GM12864 (cell line): ENCODE results near the gene TCERG1L.

Experiments used
- DNase-seq: peaks from one replicate; pipeline ENCODE4 v3.0.0-alpha.2; 2011; ENCODE audit warnings: low read depth
- H3K4me3 ChIP-seq: 2 replicates; pipeline ENCODE4 v1.5.1; 2011; ENCODE audit warnings: mild to moderate bottlenecking, low read depth, low read length, control low read depth
- TF ChIP-seq, protein P1 (sequence below): IDR thresholded peaks from 2 replicates; pipeline ENCODE4 v1.5.1; 2011; ENCODE audit warnings: low read depth, mild to moderate bottlenecking, moderate library complexity, low read length, control low read depth, inconsistent platforms; ENCODE audit errors: missing control alignments

TCERG1L gene

DNA sequence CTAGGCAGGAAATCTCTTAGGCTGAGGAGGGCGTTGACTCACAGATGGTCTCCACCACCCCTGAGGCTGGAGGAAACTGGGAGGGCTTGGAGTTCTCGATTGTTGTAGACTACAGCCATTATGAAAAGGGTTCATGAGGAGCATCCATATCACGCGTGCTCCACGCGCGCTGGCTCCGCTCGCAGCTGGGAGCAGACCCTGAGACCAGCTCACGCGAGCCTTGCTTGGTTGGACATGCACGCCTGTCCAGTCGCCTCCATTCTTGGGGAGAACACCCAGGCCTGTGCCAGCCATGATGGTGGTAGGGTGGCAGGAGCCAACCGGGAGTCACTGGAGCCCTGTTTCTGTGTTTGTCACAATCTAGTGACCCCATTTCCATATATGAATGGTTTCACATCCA is 139.1 kb downstream of the TCERG1L start:
- H3K4me3 ChIP-seq = no peak overlapping the region

DNA sequence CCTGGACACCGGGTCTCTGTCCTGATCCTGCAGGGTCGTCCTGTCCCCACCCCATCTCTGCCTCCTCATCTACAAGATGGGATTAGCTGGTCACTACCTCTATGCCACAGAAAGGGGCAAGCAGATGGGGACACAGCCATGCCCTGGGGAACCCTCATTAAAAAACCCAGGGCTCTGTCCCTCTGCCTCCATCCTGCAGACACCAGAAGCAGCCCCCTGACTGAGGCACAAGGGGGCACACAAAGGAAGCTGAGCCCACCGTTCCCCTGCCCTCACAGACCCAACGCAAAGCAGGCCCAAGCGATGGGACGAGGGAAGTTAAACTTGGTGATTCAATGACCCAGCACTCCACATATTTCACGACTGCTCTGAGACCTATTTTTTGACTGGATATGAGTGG is 142.4 kb downstream of the TCERG1L start:
- H3K4me3 ChIP-seq = no peak overlapping the region
- TF ChIP-seq, protein P1, sequence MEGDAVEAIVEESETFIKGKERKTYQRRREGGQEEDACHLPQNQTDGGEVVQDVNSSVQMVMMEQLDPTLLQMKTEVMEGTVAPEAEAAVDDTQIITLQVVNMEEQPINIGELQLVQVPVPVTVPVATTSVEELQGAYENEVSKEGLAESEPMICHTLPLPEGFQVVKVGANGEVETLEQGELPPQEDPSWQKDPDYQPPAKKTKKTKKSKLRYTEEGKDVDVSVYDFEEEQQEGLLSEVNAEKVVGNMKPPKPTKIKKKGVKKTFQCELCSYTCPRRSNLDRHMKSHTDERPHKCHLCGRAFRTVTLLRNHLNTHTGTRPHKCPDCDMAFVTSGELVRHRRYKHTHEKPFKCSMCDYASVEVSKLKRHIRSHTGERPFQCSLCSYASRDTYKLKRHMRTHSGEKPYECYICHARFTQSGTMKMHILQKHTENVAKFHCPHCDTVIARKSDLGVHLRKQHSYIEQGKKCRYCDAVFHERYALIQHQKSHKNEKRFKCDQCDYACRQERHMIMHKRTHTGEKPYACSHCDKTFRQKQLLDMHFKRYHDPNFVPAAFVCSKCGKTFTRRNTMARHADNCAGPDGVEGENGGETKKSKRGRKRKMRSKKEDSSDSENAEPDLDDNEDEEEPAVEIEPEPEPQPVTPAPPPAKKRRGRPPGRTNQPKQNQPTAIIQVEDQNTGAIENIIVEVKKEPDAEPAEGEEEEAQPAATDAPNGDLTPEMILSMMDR = no peak
- no peak for DNase-seq

More for the DNA sequence above, 139.1 kb downstream of the TCERG1L start:
- TF ChIP-seq, protein P1 = no peak
- no peak for DNase-seq

DNA sequence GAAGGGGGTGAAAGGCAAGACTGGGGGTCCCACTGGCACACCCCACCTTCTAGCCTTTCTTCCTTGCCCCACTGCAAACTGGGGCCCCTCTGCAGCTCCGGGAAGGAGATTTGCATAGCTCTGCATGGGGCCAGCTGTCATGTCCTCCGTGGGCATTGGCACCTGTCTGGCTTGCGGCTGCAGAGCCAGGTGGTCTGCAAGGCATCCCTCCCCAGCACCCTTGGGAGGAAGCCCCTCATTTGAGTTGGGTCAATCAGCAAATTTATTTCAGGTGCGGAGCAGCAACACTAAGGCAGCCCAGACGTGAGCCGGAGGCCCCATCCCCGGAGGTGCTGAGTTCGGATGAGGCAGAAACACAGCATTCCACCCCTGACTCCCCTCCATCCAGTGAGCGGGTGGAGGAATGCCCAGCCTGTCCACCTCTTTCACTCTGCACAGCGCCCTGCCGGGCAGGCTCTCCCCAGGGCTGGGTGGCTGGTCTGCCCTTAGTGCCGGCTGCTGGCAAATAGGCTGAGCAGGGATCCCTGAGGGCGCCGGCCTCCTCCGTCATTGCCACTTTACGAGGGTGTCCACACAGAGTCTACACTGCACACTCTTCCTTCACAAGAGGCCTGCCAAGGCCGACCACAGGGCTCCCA is 143.2 kb downstream of the TCERG1L start:
- TF ChIP-seq, protein P1 = no peak
- DNase-seq = no peak
- H3K4me3 ChIP-seq = no peak overlapping the region

DNA sequence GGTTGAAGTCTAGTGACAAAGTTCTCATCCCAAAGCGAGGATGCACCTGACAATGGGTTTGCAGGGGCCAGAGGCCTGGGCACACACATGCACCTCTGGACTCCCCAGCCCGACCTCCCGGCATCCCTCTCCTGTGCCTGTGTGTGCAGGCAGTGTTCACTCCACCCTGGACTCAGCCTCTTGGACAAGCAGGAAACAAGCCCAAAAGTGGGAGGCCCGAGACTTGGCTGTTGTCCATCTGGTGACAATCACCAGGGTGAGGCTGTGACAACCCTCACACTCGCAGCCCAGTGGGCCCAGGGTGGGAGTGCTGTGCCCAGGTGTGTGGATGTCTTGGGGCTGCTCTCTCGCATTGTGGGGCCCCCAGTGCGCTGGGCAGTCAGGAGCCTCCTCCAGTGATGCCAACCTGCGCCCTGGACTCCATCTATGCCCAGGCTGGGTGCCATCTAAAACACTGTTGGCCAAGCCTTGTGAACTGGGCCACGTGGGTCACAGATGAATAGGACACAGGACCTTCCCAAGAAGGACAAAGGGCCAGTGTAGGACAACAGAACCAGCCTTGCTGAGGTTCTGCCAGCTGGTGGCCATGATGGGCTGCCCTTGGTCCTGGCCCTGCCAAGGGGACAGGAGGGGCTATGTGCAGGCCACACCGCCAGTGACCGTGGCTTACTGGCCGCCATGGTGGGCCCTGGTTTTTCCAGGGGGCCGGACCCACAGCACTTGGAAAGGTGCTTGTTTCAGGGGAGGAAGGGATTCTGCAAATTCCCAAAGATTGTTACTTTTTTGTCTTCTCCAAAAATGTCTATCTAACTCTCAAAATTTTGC is 144.3 kb downstream of the TCERG1L start:
- no peak overlapping the region for H3K4me3 ChIP-seq
- no peak for DNase-seq
- TF ChIP-seq, protein P1 = no peak

DNA sequence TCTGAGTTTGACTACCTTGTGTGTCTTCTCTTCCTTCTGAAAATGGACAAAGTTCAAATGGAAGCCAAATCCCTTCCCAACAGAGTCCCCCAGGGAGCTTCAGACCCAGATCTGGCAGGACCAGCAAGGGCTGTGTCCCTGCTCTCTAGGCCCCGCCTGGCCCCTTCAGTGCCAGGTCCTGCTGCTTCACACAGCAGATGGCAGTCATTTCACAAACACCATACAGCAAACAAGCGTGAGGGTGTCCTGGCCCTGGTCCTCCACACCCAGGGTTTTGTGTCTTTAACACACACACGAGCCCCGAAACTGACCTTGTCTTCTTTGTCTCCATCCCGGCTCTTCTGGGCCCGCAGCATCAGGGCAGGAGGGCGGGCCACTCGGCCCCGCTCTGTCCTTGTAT is 145.0 kb downstream of the TCERG1L start:
- no peak overlapping the region for H3K4me3 ChIP-seq
- no peak for DNase-seq
- TF ChIP-seq, protein P1 = no peak

DNA sequence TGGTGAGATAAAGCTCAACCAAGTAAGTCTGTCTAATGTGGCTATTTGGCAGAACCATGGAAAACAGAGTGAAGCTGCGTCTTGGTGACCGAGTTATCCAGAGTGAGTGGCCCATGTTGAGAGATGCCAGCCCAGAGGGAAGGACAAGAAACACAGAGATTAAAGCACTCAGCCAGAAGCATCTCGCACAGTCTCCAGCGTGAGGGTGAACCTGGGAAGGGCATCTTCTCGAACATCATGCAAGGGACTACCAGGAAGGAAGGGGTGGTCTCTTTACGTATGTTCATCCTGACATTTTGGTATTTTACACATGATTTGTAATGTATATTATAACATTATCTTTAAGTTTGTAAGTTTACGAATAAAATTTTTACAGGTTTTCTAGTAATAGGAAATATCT is 146.4 kb downstream of the TCERG1L start:
- no peak for DNase-seq
- H3K4me3 ChIP-seq = no peak overlapping the region
- TF ChIP-seq, protein P1 = no peak
